Measurements from ENCODE around the gene SLC26A1. TPM values are rescaled to one million over a fixed set of nuclear protein-coding genes. Genes with fewer than 3 reads are reported as not detected.

The SLC26A1 gene
- total RNA-seq, 6 experiments from 2014 or later: 9.6 to 30.9 (median 23.0) TPM

DNA sequence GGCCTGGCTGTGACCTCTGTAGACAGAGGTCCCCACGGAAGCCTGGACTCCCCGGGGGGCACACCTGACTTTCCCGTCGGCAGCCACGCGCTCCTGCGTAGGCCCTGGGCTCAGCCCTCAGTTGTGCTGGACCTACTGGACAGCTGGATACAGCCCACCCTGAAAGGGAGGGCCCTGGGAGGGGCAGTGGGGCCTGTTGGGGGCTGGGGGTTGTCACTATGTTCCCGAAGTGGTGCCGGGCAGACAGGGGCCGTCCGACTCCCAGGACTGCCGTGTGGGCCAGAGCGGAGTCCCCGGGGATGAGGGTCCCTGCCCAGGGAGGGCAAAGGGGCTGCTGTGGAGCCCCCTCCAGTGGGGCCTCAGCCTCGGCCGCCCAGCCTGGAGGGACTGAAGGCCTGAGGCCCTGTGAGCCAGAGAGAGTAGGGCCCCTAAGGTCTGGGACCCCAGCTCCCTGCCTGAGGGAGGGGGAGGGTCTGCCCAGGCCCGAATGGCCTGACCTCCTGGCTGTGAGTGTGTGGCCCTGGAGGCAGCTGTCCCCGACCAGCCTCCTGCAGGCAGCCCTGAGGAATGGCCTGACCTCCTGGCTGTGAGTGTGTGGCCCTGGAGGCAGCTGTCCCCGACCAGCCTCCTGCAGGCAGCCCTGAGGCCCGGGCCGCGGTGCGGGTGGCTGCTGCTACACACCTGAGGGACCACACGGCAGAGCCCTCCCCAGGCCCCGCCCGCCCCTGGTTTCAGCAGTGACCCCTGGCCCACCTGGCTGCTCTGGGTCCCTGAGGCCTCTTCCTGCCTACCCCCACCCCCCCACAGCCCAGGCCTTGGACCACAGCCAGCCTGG is 44.0 kb upstream of the SLC26A1 start:
- TF ChIP-seq, protein P1, sequence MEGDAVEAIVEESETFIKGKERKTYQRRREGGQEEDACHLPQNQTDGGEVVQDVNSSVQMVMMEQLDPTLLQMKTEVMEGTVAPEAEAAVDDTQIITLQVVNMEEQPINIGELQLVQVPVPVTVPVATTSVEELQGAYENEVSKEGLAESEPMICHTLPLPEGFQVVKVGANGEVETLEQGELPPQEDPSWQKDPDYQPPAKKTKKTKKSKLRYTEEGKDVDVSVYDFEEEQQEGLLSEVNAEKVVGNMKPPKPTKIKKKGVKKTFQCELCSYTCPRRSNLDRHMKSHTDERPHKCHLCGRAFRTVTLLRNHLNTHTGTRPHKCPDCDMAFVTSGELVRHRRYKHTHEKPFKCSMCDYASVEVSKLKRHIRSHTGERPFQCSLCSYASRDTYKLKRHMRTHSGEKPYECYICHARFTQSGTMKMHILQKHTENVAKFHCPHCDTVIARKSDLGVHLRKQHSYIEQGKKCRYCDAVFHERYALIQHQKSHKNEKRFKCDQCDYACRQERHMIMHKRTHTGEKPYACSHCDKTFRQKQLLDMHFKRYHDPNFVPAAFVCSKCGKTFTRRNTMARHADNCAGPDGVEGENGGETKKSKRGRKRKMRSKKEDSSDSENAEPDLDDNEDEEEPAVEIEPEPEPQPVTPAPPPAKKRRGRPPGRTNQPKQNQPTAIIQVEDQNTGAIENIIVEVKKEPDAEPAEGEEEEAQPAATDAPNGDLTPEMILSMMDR (IDR thresholded peaks at IDR 0.05): no peak
- no peak for TF ChIP-seq POLR2A (IDR thresholded peaks at IDR 0.05)
- H3K9me3 ChIP-seq: no peaks in the 10 kb centered on the region
- H3K4me1 ChIP-seq: no peaks in the 10 kb centered on the region
- H3K4me3 ChIP-seq: no peak overlapping the region
- DNase-seq (no peak), ATAC-seq (no peak)
- no CpG with 5 or more reads among the region's 26 CpGs for WGBS (ENCODE audit: insufficient coverage, low coverage, low lambda C conversion rate, missing lambda C conversion rate)
- no peak overlapping the region for H3K27ac ChIP-seq
- H3K27me3 ChIP-seq: no peaks in the 10 kb centered on the region
- intact Hi-C loops (cut with DNase I): no loop called here
- H3K36me3 ChIP-seq: no peaks in the 10 kb centered on the region

DNA sequence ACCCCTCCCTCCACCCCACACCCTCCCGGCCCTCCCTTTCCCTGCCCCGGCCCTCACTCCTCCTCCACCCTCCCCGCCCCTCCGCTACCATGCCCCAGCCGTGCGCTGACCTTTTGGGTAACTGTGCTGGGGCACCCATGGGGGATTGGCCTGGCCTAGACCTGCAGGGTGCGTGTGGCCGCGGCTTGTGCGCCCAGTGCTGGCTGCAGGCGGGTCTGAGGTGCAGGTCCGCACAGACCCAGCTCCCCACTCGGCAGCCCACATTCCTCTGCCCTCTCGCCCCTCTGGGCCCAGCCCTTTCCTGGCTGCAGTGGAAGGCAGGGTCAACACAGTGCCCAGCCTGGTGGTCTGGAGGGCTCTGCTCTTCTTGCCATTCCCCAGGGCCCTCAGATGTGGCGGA is 42.9 kb upstream of the SLC26A1 start:
- Histone ChIP-seq H3K4me1 (no peaks in the 10 kb centered on the region), H3K36me3 (no peaks in the 10 kb centered on the region), H3K27me3 (no peaks in the 10 kb centered on the region), H3K4me3 (no peak overlapping the region), H3K27ac (no peak overlapping the region), H3K9me3 (no peaks in the 10 kb centered on the region)
- TF ChIP-seq POLR2A (IDR thresholded peaks at IDR 0.05): no peak
- TF ChIP-seq, protein P1 (IDR thresholded peaks at IDR 0.05): no peak
- intact Hi-C loops (cut with DNase I): no loop called here
- ATAC-seq: no peak
- no peak for DNase-seq
- WGBS (ENCODE audit: insufficient coverage, low coverage, low lambda C conversion rate, missing lambda C conversion rate): no CpG with 5 or more reads among the region's 15 CpGs

DNA sequence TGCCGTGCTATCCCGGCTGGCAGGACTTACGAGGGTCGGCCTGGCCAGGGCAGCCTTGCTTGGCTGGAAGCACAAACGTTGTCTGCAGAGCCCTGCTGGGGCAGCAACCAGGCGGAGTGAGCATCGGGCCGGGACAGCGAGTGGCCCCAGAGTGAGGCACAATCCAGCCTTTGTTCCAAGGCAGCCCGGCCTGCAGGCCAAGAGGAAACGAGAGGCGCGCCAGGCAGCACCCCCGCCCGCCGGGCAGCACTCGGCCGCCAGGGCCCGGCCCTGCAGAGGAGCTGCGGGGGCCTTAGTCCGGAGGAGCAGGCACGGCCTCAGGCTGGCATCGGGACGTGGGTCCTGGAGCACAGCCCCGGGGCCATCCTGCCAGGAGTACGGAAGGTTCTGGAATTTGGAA is 42.3 kb upstream of the SLC26A1 start:
- Histone ChIP-seq H3K4me3 (no peak overlapping the region), H3K4me1 (no peaks in the 10 kb centered on the region), H3K27me3 (no peaks in the 10 kb centered on the region), H3K36me3 (no peaks in the 10 kb centered on the region), H3K27ac (no peak overlapping the region), H3K9me3 (no peaks in the 10 kb centered on the region)
- TF ChIP-seq, protein P1 (IDR thresholded peaks at IDR 0.05): no peak
- TF ChIP-seq POLR2A (IDR thresholded peaks at IDR 0.05): no peak
- ATAC-seq (no peak), DNase-seq (no peak)
- WGBS (ENCODE audit: insufficient coverage, low coverage, low lambda C conversion rate, missing lambda C conversion rate): no CpG with 5 or more reads among the region's 26 CpGs
- intact Hi-C loops (cut with DNase I): no loop called here

GRCh38 chr4:1033840-1034551 is 40.8 kb upstream of the SLC26A1 start:
- Histone ChIP-seq H3K27ac (no peak overlapping the region), H3K36me3 (no peaks in the 10 kb centered on the region), H3K4me1 (no peaks in the 10 kb centered on the region), H3K4me3 (no peak overlapping the region), H3K9me3 (no peaks in the 10 kb centered on the region), H3K27me3 (no peaks in the 10 kb centered on the region)
- no peak for DNase-seq
- 71% methylated on average over 9 of the region's 35 CpGs for WGBS (ENCODE audit: insufficient coverage, low coverage, low lambda C conversion rate, missing lambda C conversion rate)
- TF ChIP-seq POLR2A (IDR thresholded peaks at IDR 0.05): no peak
- TF ChIP-seq, protein P1 (IDR thresholded peaks at IDR 0.05): no peak
- intact Hi-C loops (cut with DNase I): no loop called here
- ATAC-seq: no peak
